Naive B cell (primary cell): Measurements from ENCODE around the gene PPFIA2. TPM values are rescaled to one million over a fixed set of nuclear protein-coding genes. Genes with fewer than 3 reads are reported as not detected.
A peak's percentile ranks its signal among the peaks of the same experiment; 100 is the strongest.

ENCODE experiments used
- ATAC-seq, 2 donors: fragments of 150-1000 bp; cut with Tn5 transposase; 2 replicates each; pipeline ENCODE4 v1.10.0; 2021; ENCODE audit warnings: low read depth in 2 of 2, mild to moderate bottlenecking in 2 of 2, moderate library complexity in 2 of 2
- DNase-seq: peaks from one replicate; pipeline ENCODE4 v3.0.0; 2022
- H3K27ac Mint-ChIP-seq, 6 donors: one replicate each; pipeline ENCODE4 v1.8.0; 2020 to 2022; ENCODE audit warnings: mild to moderate bottlenecking in 6 of 6, mixed read lengths in 6 of 6, moderate library complexity in 5 of 6, inconsistent platforms in 2 of 6
- H3K27me3 Mint-ChIP-seq, 3 donors: one replicate each; pipeline ENCODE4 v1.8.0; 2021 to 2022; ENCODE audit warnings: mixed read lengths in 3 of 3, mild to moderate bottlenecking in 1 of 3
- H3K36me3 Mint-ChIP-seq, 2 donors: one replicate each; pipeline ENCODE4 v1.8.0; 2020 to 2022; ENCODE audit warnings: mixed read lengths in 2 of 2, inconsistent platforms in 1 of 2, mild to moderate bottlenecking in 1 of 2
- H3K4me1 Mint-ChIP-seq, 3 donors: one replicate each; pipeline ENCODE4 v1.8.0; 2020 to 2022; ENCODE audit warnings: mixed read lengths in 3 of 3, inconsistent platforms in 1 of 3, mild to moderate bottlenecking in 1 of 3, moderate library complexity in 1 of 3
- H3K4me3 Mint-ChIP-seq, 8 donors: one replicate each; pipeline ENCODE4 v1.8.0; 2020 to 2022; ENCODE audit warnings: mild to moderate bottlenecking in 8 of 8, mixed read lengths in 8 of 8, moderate library complexity in 8 of 8, inconsistent platforms in 2 of 8
- H3K9me3 Mint-ChIP-seq, 7 donors: one replicate each; pipeline ENCODE4 v1.8.0; 2020 to 2022; ENCODE audit warnings: mixed read lengths in 7 of 7, mild to moderate bottlenecking in 5 of 7, inconsistent platforms in 2 of 7, moderate library complexity in 1 of 7
- polyA plus RNA-seq, 6 donors: library from polyadenylated mRNA; unstranded; fragments of 300-500 nt; fragmentation: Illumina TruSeq; gene quantifications; one replicate each; pipeline ENCODE4 v1.2.3, GENCODE V29; 2021; ENCODE audit warnings: low read depth in 6 of 6

PPFIA2 gene
- polyA plus RNA-seq = not detected

DNA sequence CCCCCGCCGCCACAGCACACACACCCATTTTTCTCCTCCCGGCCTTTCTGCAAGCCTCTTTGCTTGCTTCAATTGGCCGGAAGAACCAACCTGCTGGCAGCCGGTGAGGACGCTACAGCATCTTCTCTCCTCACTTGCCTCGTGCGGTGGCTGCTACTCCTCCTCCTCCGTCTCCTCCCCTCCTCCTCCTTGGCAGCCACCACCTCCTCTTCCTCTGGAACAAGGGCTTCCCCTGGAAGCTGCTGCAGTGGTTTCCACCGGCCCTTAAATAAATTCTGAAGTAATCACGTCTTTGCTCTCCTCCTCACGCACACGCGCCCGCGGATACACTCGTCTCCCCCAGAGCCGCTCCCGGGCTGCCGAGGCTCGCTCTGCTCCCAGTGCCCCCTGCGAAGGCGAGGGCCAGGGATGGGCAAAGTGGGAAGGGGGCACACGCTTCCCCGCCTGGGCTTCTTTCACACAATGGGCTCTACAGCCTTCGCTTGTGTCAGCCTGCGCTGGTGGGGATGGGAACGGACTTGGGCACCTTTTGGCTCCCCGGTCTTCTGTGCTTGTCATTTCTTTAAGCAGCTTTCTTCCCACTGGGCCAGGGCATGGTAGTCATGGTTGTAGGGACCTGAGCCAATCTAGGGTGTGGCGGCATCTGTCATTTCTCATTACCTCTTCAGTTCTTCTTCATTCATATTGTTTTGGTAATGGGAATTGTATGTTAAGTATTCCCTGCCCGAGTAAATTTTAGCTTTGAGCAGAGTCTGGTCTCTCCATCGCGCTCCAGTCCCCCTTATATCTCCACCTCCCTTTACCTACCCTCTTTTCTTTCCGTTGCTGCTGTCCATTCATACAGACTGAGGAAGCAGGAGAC is at the start of gene PPFIA2:
PPFIA2 (minus strand) TSS at position 161 of the 862 bp plus-strand sequence.
- DNase-seq = no peak
- peak within 1 kb of the TSS in 4 of 8 donors; percentile 22 to 61 (median 26) for H3K4me3 Mint-ChIP-seq

GRCh38 chr12:81800298-81801148 is 41.4 kb upstream of the PPFIA2 start:
- DNase-seq = no peak
- Mint-ChIP-seq H3K4me3 (no peak overlapping the region), H3K27me3 (no peaks in the 10 kb centered on the region), H3K9me3 (peaks cover 0 to 11% (median 0%) of the 10 kb centered on the region in 7 donors), H3K36me3 (no peaks in the 10 kb centered on the region), H3K4me1 (no peaks in the 10 kb centered on the region), H3K27ac (no peak overlapping the region)
- no peak for ATAC-seq

More for the DNA sequence above, at the start of gene PPFIA2:
- peaks cover 0 to 7% (median 4%) of the 10 kb centered on the region in 7 donors for H3K9me3 Mint-ChIP-seq
- no peak for ATAC-seq
- H3K27ac Mint-ChIP-seq = no peak within 1 kb of the TSS
- H3K36me3 Mint-ChIP-seq = peaks cover 0 to 10% of the 10 kb centered on the region in 2 donors
- H3K27me3 Mint-ChIP-seq = peaks cover 25 to 32% (median 32%) of the 10 kb centered on the region in 3 donors
- peaks cover 5 to 7% (median 5%) of the 10 kb centered on the region in 3 donors for H3K4me1 Mint-ChIP-seq

DNA sequence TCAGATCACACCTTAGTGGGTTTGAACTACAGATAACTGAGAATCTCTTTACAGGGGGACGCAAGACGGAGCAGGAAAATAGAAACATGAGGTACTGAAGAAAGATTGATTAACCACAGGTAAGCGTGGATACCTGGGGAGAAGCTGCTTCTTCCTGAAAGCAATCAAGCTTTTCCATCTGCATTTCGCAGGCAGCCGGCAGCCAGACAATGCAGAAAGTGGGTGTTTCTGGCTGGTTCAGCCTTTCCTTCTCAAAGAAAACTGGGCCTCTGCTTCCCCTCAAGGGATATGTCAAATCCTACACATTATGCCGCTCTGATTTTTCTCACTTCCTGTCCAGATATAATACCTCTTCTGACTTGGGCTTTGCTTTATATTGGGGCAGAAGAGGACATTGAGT is 39.1 kb upstream of the PPFIA2 start:
- H3K9me3 Mint-ChIP-seq = peaks cover 0 to 11% (median 0%) of the 10 kb centered on the region in 7 donors
- no peak overlapping the region for H3K4me3 Mint-ChIP-seq
- no peaks in the 10 kb centered on the region for H3K4me1 Mint-ChIP-seq
- DNase-seq (no peak), ATAC-seq (no peak)
- H3K27ac Mint-ChIP-seq = no peak overlapping the region
- H3K27me3 Mint-ChIP-seq = no peaks in the 10 kb centered on the region
- no peaks in the 10 kb centered on the region for H3K36me3 Mint-ChIP-seq

GRCh38 chr12:81797100-81797499 is 38.0 kb upstream of the PPFIA2 start:
- DNase-seq (no peak), ATAC-seq (no peak)
- peaks cover 0 to 11% (median 0%) of the 10 kb centered on the region in 7 donors for H3K9me3 Mint-ChIP-seq
- no peaks in the 10 kb centered on the region for H3K27me3 Mint-ChIP-seq
- no peaks in the 10 kb centered on the region for H3K4me1 Mint-ChIP-seq
- H3K27ac Mint-ChIP-seq = no peak overlapping the region
- H3K36me3 Mint-ChIP-seq = no peaks in the 10 kb centered on the region
- no peak overlapping the region for H3K4me3 Mint-ChIP-seq

DNA sequence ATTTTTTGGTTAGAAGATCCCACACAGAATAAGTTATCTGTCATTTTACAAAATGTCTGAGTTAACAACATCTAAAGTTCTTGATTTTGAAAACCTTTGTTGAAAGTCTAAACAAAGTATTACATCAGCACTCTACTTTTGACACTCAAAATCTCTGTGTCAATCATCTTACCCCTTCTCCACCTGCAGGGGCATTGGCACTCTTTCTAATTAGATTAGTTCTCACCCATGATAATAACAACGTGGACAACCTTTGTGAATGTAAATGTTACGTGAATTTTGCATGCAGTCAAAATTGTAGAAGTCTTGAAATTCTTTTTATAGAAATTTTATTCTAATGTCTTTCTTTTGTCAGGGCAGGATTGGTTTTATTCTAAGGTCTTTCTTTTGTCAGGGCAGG is 33.5 kb upstream of the PPFIA2 start:
- H3K9me3 Mint-ChIP-seq = peaks cover 0 to 1% (median 0%) of the 10 kb centered on the region in 7 donors
- DNase-seq (no peak), ATAC-seq (no peak)
- no peaks in the 10 kb centered on the region for H3K27me3 Mint-ChIP-seq
- H3K4me3 Mint-ChIP-seq = no peak overlapping the region
- no peak overlapping the region for H3K27ac Mint-ChIP-seq
- no peaks in the 10 kb centered on the region for H3K36me3 Mint-ChIP-seq
- no peaks in the 10 kb centered on the region for H3K4me1 Mint-ChIP-seq

DNA sequence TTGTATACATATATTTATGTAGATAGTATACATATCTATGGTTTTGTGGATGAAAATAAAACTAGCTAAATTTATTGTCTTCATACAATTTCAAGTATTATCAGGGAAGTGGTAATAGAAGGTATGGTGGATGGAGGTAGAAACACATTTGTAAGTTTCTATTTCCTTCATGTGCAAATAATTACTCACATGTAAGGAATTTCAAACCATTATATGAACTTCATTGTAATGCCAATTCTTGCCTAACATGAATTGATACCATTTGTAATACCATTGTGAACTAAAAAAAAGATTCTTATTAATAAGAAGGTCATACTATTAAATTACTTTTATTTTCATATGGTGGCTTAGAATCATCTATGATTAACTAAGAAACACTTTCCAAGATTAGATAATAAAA is 20.1 kb upstream of the PPFIA2 start:
- DNase-seq (no peak), ATAC-seq (no peak)
- no peak overlapping the region for H3K27ac Mint-ChIP-seq
- no peaks in the 10 kb centered on the region for H3K4me1 Mint-ChIP-seq
- H3K27me3 Mint-ChIP-seq = no peaks in the 10 kb centered on the region
- peaks cover 0 to 2% (median 0%) of the 10 kb centered on the region in 7 donors for H3K9me3 Mint-ChIP-seq
- no peaks in the 10 kb centered on the region for H3K36me3 Mint-ChIP-seq
- no peak overlapping the region for H3K4me3 Mint-ChIP-seq

GRCh38 chr12:81778719-81779118 is 19.6 kb upstream of the PPFIA2 start:
- ATAC-seq = no peak
- no peak for DNase-seq
- Mint-ChIP-seq H3K36me3 (no peaks in the 10 kb centered on the region), H3K4me1 (no peaks in the 10 kb centered on the region), H3K27ac (no peak overlapping the region), H3K4me3 (no peak overlapping the region), H3K27me3 (no peaks in the 10 kb centered on the region), H3K9me3 (peaks cover 0 to 4% (median 0%) of the 10 kb centered on the region in 7 donors)

DNA sequence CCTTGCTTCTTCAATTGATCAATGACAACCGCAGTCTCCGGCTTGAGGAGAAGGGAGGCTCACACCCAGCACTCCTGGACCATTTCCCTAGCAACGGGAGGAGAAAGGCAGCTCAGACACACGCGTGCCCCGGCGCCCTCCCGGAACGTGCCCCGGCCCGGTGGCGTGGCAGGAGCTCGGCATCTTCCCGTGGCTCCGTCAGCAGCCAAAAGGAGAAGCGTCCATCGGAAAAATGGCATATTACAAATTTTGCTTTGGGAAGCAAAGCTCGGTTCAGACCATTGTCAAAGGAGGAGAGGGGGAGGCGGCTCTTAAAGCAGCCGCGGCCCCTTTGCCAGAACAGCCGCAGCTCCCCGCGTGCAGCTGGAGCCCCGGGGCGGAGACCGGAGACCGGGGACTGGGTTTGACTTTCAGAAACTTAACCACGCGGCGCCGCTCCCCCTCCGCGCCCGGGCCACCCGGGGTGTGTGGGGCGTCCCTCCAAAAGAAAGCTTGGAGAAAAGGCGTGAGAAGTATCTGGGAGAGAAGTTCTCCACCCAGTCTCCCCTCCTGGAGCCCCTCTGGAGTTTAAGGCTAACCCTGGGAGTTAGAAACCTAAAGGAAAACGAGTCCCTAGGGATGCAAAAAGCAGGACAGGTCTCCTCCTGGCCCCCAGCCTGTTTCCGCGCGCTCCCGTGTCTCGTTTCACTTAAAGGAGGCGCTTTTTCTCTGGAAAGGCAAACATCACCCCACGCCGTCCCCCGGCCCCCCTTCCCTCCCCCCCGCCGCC is 545 bp downstream of the PPFIA2 start:
- peaks cover 0 to 10% of the 10 kb centered on the region in 2 donors for H3K36me3 Mint-ChIP-seq
- no peak overlapping the region for H3K27ac Mint-ChIP-seq
- peaks cover 0 to 9% (median 4%) of the 10 kb centered on the region in 7 donors for H3K9me3 Mint-ChIP-seq
- H3K4me1 Mint-ChIP-seq = peaks cover 5 to 7% (median 5%) of the 10 kb centered on the region in 3 donors
- no peak for DNase-seq
- H3K4me3 Mint-ChIP-seq = peak overlapping the region in 1 of 8 donors; percentile 61
- no peak for ATAC-seq
- peaks cover 25 to 32% (median 32%) of the 10 kb centered on the region in 3 donors for H3K27me3 Mint-ChIP-seq

GRCh38 chr12:81757731-81758365 is 1.3 kb downstream of the PPFIA2 start:
- H3K9me3 Mint-ChIP-seq = peaks cover 0 to 4% (median 3%) of the 10 kb centered on the region in 7 donors
- no peak overlapping the region for H3K4me3 Mint-ChIP-seq
- no peak for DNase-seq
- peaks cover 25 to 32% (median 32%) of the 10 kb centered on the region in 3 donors for H3K27me3 Mint-ChIP-seq
- ATAC-seq = no peak
- peaks cover 0 to 10% of the 10 kb centered on the region in 2 donors for H3K36me3 Mint-ChIP-seq
- H3K4me1 Mint-ChIP-seq = peaks cover 5 to 7% (median 5%) of the 10 kb centered on the region in 3 donors
- H3K27ac Mint-ChIP-seq = no peak overlapping the region

GRCh38 chr12:81729781-81730180 is 29.4 kb downstream of the PPFIA2 start:
- no peak for ATAC-seq
- Mint-ChIP-seq H3K27ac (no peak overlapping the region), H3K27me3 (no peaks in the 10 kb centered on the region), H3K9me3 (peaks cover 0 to 10% (median 2%) of the 10 kb centered on the region in 7 donors), H3K4me3 (no peak overlapping the region), H3K36me3 (no peaks in the 10 kb centered on the region), H3K4me1 (no peaks in the 10 kb centered on the region)
- DNase-seq = no peak

DNA sequence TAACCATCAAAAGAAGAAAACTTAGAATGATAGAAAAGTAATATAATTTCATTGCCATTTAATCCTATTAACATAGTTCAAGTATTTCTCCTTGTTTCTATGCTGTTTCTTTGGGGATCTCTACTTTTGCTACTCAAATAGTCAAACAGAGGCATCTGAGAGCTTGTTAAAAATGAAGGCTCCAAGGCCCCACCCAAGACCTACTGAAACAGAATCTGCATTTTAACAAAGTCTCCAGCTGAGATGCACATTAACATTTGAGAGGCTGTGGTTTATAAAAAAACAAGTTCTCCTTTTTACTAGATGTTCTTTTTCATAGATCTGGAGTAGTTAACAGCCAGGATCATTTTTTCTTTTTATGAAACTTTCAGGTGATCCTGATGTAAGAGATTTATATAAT is 31.8 kb downstream of the PPFIA2 start:
- Mint-ChIP-seq H3K36me3 (no peaks in the 10 kb centered on the region), H3K4me3 (no peak overlapping the region), H3K4me1 (no peaks in the 10 kb centered on the region), H3K27ac (no peak overlapping the region), H3K27me3 (no peaks in the 10 kb centered on the region), H3K9me3 (peaks cover 0 to 10% (median 2%) of the 10 kb centered on the region in 7 donors)
- DNase-seq (no peak), ATAC-seq (no peak)

DNA sequence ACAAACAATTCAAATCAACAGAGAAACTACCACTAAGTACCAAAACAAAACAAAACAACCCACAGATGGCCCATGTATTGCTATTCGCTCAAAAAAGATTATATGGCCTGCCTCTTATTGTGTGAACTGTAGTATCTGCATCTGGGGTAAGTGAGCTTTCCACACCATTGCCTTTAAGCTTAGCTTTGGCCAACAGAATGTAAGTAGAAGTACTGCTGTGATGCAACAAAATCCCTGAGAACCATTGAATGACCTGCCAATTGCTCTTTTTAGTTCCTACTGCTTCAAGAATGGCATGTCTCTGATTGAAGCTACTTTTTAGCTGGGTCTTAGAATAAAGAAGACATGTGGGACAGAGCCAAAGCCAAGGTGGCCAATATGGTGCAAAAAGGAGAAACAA is 32.5 kb downstream of the PPFIA2 start:
- Mint-ChIP-seq H3K4me3 (no peak overlapping the region), H3K4me1 (no peaks in the 10 kb centered on the region), H3K36me3 (no peaks in the 10 kb centered on the region), H3K27me3 (no peaks in the 10 kb centered on the region), H3K9me3 (peaks cover 0 to 10% (median 2%) of the 10 kb centered on the region in 7 donors), H3K27ac (no peak overlapping the region)
- DNase-seq (no peak), ATAC-seq (no peak)
